Stimulated activated CD4-positive, alpha-beta T cell treated with anti-CD3 and anti-CD28 coated beads, Interleukin-4, amount 100 ng/mL, for 24 hours (primary cell): ENCODE data around the gene PRDX6.
"Not testable (repeated sequence)": the region's sequence is repeated elsewhere in the genome, so short reads cannot be mapped to it uniquely, and the experiment has no call there.

Experiments
- DNase-seq: peaks from one replicate; pipeline ENCODE4 v3.0.0-alpha.2; 2020

PRDX6 gene

GRCh38 chr1:173502104-173502503 is 25.0 kb downstream of the PRDX6 start:
- DNase-seq, result no peak

- no peak for DNase-seq
Observed at GRCh38 chr1:173503391-173503790, 26.3 kb downstream of the PRDX6 start.

GRCh38 chr1:173504268-173504667 is 27.1 kb downstream of the PRDX6 start:
- no peak for DNase-seq

GRCh38 chr1:173505391-173505790 is 28.3 kb downstream of the PRDX6 start:
- DNase-seq, result no peak

- DNase-seq, result no peak
Observed at GRCh38 chr1:173506437-173506836, 29.3 kb downstream of the PRDX6 start.

- DNase-seq, result no peak
Observed at GRCh38 chr1:173507205-173507846, 30.2 kb downstream of the PRDX6 start.

- no peak for DNase-seq
Observed at GRCh38 chr1:173507847-173508209, 30.7 kb downstream of the PRDX6 start.

GRCh38 chr1:173508541-173508940 is 31.4 kb downstream of the PRDX6 start:
- no peak for DNase-seq

GRCh38 chr1:173509797-173510196 is 32.7 kb downstream of the PRDX6 start:
- no peak for DNase-seq

GRCh38 chr1:173514503-173514902 is 37.4 kb downstream of the PRDX6 start:
- DNase-seq, result not testable (repeated sequence)

- DNase-seq, result no peak
Observed at GRCh38 chr1:173520799-173521198, 43.7 kb downstream of the PRDX6 start.

GRCh38 chr1:173523329-173523728 is 46.2 kb downstream of the PRDX6 start:
- no peak for DNase-seq

- no peak for DNase-seq
Observed at GRCh38 chr1:173525926-173526325, 48.8 kb downstream of the PRDX6 start.

GRCh38 chr1:173527151-173527826 is 50.2 kb downstream of the PRDX6 start:
- no peak for DNase-seq

- DNase-seq, result no peak
Observed at GRCh38 chr1:173529106-173529505, 52.0 kb downstream of the PRDX6 start.

GRCh38 chr1:173530795-173531693 is 53.9 kb downstream of the PRDX6 start:
- DNase-seq, result no peak

- no peak for DNase-seq
Observed at GRCh38 chr1:173532237-173532636, 55.1 kb downstream of the PRDX6 start.

GRCh38 chr1:173536223-173536622 is 59.1 kb downstream of the PRDX6 start:
- no peak for DNase-seq
